Hepatocyte (in vitro differentiated cells): ENCODE results near the gene TMED4. TPM values are rescaled to one million over a fixed set of nuclear protein-coding genes. Genes with fewer than 3 reads are reported as not detected.
A peak's percentile ranks its signal among the peaks of the same experiment; 100 is the strongest.

Source experiments
- DNase-seq: peaks from one replicate; pipeline ENCODE4 v3.0.0-alpha.2; 2016; ENCODE audit warnings: low spot score
- H2AFZ ChIP-seq: fragments of 200-600 bp; sonication (generic); 2 replicates; pipeline ENCODE4 v1.6.0; 2016; ENCODE audit warnings: antibody characterized with exemption, mild to moderate bottlenecking
- H3K27ac ChIP-seq: fragments of 200-600 bp; sonication (generic); 2 replicates; pipeline ENCODE4 v1.5.1; 2016; ENCODE audit warnings: mild to moderate bottlenecking
- H3K27me3 ChIP-seq: fragments of 200-600 bp; sonication (generic); 2 replicates; pipeline ENCODE4 v1.6.1; 2016
- H3K36me3 ChIP-seq: fragments of 200-600 bp; sonication (generic); replicated peaks from 2 replicates; pipeline ENCODE4 v1.5.1; 2016; ENCODE audit warnings: low read depth; ENCODE audit not compliant: insufficient read depth
- H3K4me1 ChIP-seq: fragments of 200-600 bp; sonication (generic); 2 replicates; pipeline ENCODE4 v1.5.1; 2016; ENCODE audit warnings: mild to moderate bottlenecking, moderate library complexity; ENCODE audit not compliant: insufficient read depth
- H3K4me2 ChIP-seq: fragments of 200-600 bp; sonication (generic); 2 replicates; pipeline ENCODE4 v1.6.0; 2016
- H3K4me3 ChIP-seq: fragments of 200-600 bp; sonication (generic); 2 replicates; pipeline ENCODE4 v1.5.1; 2016; ENCODE audit warnings: mild to moderate bottlenecking
- H3K79me2 ChIP-seq: fragments of 200-600 bp; sonication (generic); 2 replicates; pipeline ENCODE4 v1.6.0; 2017; ENCODE audit warnings: mild to moderate bottlenecking
- H3K9me2 ChIP-seq: fragments of 200-600 bp; sonication (generic); replicated peaks from 2 replicates; pipeline ENCODE4 v1.6.0; 2017; ENCODE audit warnings: mild to moderate bottlenecking; ENCODE audit not compliant: insufficient read depth
- H3K9me3 ChIP-seq: fragments of 200-600 bp; sonication (generic); 2 replicates; pipeline ENCODE4 v1.5.1; 2016; ENCODE audit warnings: low read depth, mild to moderate bottlenecking
- H4K20me1 ChIP-seq: fragments of 200-600 bp; sonication (generic); 2 replicates; pipeline ENCODE4 v1.6.0; 2016; ENCODE audit warnings: mild to moderate bottlenecking; ENCODE audit not compliant: insufficient read depth, poor library complexity, severe bottlenecking
- CTCF ChIP-seq: fragments of 200-600 bp; sonication (generic); IDR thresholded peaks from 2 replicates; pipeline ENCODE4 v1.5.1; 2016; ENCODE audit warnings: antibody characterized with exemption, mild to moderate bottlenecking; ENCODE audit not compliant: poor library complexity
- EZH2 ChIP-seq: fragments of 200-600 bp; sonication (generic); IDR thresholded peaks from 2 replicates; pipeline ENCODE4 v1.6.1; 2016; ENCODE audit warnings: antibody characterized with exemption, mild to moderate bottlenecking, borderline replicate concordance
- EZH2phosphoT487 ChIP-seq: fragments of 200-600 bp; sonication (generic); IDR thresholded peaks from one replicate; pipeline ENCODE4 v1.6.1; 2018; ENCODE audit warnings: antibody characterized with exemption, mild to moderate bottlenecking, low read depth, moderate library complexity; ENCODE audit not compliant: unreplicated experiment, severe bottlenecking
- WGBS: methylation state at CpG from one replicate; pipeline ENCODE4 v1.1.6; 2016; ENCODE audit warnings: low lambda C conversion rate; ENCODE audit errors: missing lambda C conversion rate; 5-methylcytosine and 5-hydroxymethylcytosine counted together
- polyA plus RNA-seq: library from polyadenylated mRNA; unstranded; fragments of >200 nt; fragmentation: Nextera tagmentation; extraction: Ambion mirVana; gene quantifications from 2 replicates; pipeline ENCODE4 v1.2.1, GENCODE V29; 2016
- total RNA-seq: library from RNA; depleted of rRNA; stranded (reverse); fragments of >200 nt; gene quantifications from 2 replicates; pipeline ENCODE4 v1.2.3, GENCODE V29; 2014

The TMED4 gene
- total and polyA plus RNA-seq, 2 experiments from 2014 or later: 94.3 to 245 TPM

- H3K4me1 ChIP-seq: peaks cover 33% of the 10 kb centered on the region
- peak overlapping the region; percentile 97 for H3K27ac ChIP-seq
- no peaks in the 10 kb centered on the region for H3K27me3 ChIP-seq
- DNase-seq: peak; percentile 71
- peaks cover 99% of the 10 kb centered on the region for H3K79me2 ChIP-seq
- H3K4me3 ChIP-seq: no peak overlapping the region
- no peak overlapping the region for H2AFZ ChIP-seq
- H3K9me2 ChIP-seq: no peaks in the 10 kb centered on the region
- H3K36me3 ChIP-seq: no peaks in the 10 kb centered on the region
- H3K4me2 ChIP-seq: peak overlapping the region; percentile 55
- H4K20me1 ChIP-seq: peaks cover 6% of the 10 kb centered on the region
- WGBS: 74% methylated on average over 2 of the region's 2 CpGs
- H3K9me3 ChIP-seq: no peaks in the 10 kb centered on the region
- TF ChIP-seq CTCF (no peak), EZH2phosphoT487 (no peak), EZH2 (no peak)
These were observed 35.3 kb upstream of the TMED4 start for GRCh38 chr7:44617225-44617890.

DNA sequence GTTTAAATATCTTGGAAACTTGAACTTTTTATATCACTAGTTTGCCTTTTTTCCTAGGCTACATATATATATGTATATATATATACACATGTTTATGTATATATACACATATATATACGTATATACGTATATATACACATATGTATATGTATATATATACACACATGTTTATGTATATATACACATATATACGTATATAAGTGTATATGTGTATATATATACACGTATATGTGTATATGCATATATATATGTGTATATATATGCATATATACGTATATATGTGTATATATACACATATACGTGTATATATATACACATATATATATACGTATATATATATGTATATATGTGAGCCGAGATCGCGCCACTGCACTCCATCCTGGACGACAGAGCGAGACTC is 34.5 kb upstream of the TMED4 start:
- H3K4me3 ChIP-seq: no peak overlapping the region
- H4K20me1 ChIP-seq: peaks cover 11% of the 10 kb centered on the region
- H3K9me3 ChIP-seq: no peaks in the 10 kb centered on the region
- H2AFZ ChIP-seq: no peak overlapping the region
- peaks cover 32% of the 10 kb centered on the region for H3K4me1 ChIP-seq
- TF ChIP-seq CTCF (no peak), EZH2 (no peak), EZH2phosphoT487 (no peak)
- no peaks in the 10 kb centered on the region for H3K36me3 ChIP-seq
- WGBS: 100% methylated on average over 9 of the region's 12 CpGs
- no peak overlapping the region for H3K4me2 ChIP-seq
- no peaks in the 10 kb centered on the region for H3K9me2 ChIP-seq
- no peak for DNase-seq
- no peaks in the 10 kb centered on the region for H3K27me3 ChIP-seq
- peak overlapping the region; percentile 94 for H3K27ac ChIP-seq
- H3K79me2 ChIP-seq: peaks cover 99% of the 10 kb centered on the region

DNA sequence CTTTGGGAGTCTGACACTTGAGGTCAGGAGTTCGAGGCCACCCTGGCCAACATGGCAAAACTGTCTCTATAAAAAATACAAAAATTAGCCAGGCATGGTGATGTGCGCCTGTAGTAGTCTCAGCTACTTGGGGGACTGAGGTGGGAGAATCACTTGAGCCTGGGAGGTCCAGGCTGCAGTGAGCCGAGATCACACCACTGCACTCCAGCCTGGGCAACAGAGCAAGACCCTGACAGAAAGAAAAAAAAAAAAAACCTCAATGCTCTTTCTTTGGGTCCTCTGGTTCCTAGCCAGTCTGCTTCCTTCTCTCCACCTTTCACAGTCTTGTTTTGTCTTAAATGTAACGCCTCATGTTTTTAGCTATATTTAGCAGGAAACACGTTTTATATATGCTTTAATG is 33.8 kb upstream of the TMED4 start:
- Histone ChIP-seq H3K4me3 (no peak overlapping the region), H3K4me2 (peak overlapping the region; percentile 38), H4K20me1 (peaks cover 11% of the 10 kb centered on the region), H2AFZ (no peak overlapping the region), H3K27ac (peak overlapping the region; percentile 94), H3K9me3 (no peaks in the 10 kb centered on the region), H3K4me1 (peaks cover 32% of the 10 kb centered on the region), H3K9me2 (no peaks in the 10 kb centered on the region), H3K36me3 (no peaks in the 10 kb centered on the region), H3K27me3 (no peaks in the 10 kb centered on the region), H3K79me2 (peaks cover 99% of the 10 kb centered on the region)
- WGBS: 94% methylated on average over 5 of the region's 5 CpGs
- DNase-seq: no peak
- TF ChIP-seq EZH2: no peak
- no peak for TF ChIP-seq EZH2phosphoT487

- Histone ChIP-seq H3K4me1 (peaks cover 32% of the 10 kb centered on the region), H3K79me2 (peaks cover 99% of the 10 kb centered on the region), H3K36me3 (no peaks in the 10 kb centered on the region), H3K4me3 (no peak overlapping the region), H3K9me2 (no peaks in the 10 kb centered on the region), H3K27ac (peak overlapping the region; percentile 94), H4K20me1 (peaks cover 11% of the 10 kb centered on the region), H3K27me3 (no peaks in the 10 kb centered on the region), H2AFZ (no peak overlapping the region), H3K4me2 (peak overlapping the region; percentile 38), H3K9me3 (no peaks in the 10 kb centered on the region)
- TF ChIP-seq EZH2phosphoT487 (no peak), EZH2 (no peak), CTCF (no peak)
- DNase-seq: peak; percentile 84
- 64% methylated on average over 2 of the region's 2 CpGs for WGBS
These were observed 33.1 kb upstream of the TMED4 start for GRCh38 chr7:44615149-44615611.
